A549 (cell line): ENCODE data around the gene ICOS. TPM values are rescaled to one million over a fixed set of nuclear protein-coding genes. Genes with fewer than 3 reads are reported as not detected.

Experiments
- ATAC-seq, 2 experiments: fragments of 200-7000 bp in 1 of 2; fragments of >200 bp in 1 of 2; cut with Nextera tagmentation in 1 of 2; cut with Tn5 transposase in 1 of 2; 3 replicates each; pipeline versions ENCODE4 v1.8.0 to v1.9.1; 2018 to 2020; ENCODE audit warnings: mild to moderate bottlenecking in 1 of 2, moderate library complexity in 1 of 2
- CTCF ChIA-PET: fragments of 300-600 bp; sonication (Branson Sonifier 250); formaldehyde crosslinking; extraction: SDS; loops from one replicate; lab custom pipeline; 2021; ENCODE audit warnings: antibody characterized with exemption, inconsistent platforms; lab: Yijun Ruan, JAX
- POLR2A ChIA-PET: fragments of 350-600 bp; formaldehyde crosslinking; extraction: SDS; loops from one replicate; lab custom pipeline; 2021; ENCODE audit warnings: antibody characterized with exemption, inconsistent platforms; lab: Yijun Ruan, JAX
- DNase-seq, 2 experiments: peaks; one replicate each; pipeline versions ENCODE4 v3.0.0 to v3.0.0-alpha.2; 2011 to 2016; ENCODE audit warnings: low read depth in 1 of 2, low spot score in 1 of 2
- FAIRE-seq: peaks from 2 replicates; lab custom pipeline; 2011; peaks lifted over from hg19 to GRCh38; lab: Jason Lieb, UNC
- H3K27ac ChIP-seq, 2 experiments: fragments of >200 bp; sonication (Bioruptor Twin); formaldehyde crosslinking; 3 replicates each; pipeline ENCODE4 v1.5.1; 2016 to 2017
- H3K4me1 ChIP-seq: fragments of >200 bp; sonication (Bioruptor Twin); formaldehyde crosslinking; 3 replicates; pipeline ENCODE4 v1.6.1; 2016
- H3K4me2 ChIP-seq: fragments of >200 bp; sonication (Bioruptor Twin); formaldehyde crosslinking; 3 replicates; pipeline ENCODE4 v1.6.1; 2016
- H3K4me3 ChIP-seq: fragments of >200 bp; sonication (Bioruptor Twin); formaldehyde crosslinking; 3 replicates; pipeline ENCODE4 v1.5.1; 2016
- H3K9me3 ChIP-seq: fragments of >200 bp; sonication (Bioruptor Twin); formaldehyde crosslinking; 3 replicates; pipeline ENCODE4 v1.6.1; 2016
- ATOH8 ChIP-seq: fragments of 250-450 bp; sonication (Bioruptor Pico); IDR thresholded peaks from 2 replicates; pipeline ENCODE4 v1.5.0; 2020; ENCODE audit warnings: low read depth, mild to moderate bottlenecking, moderate library complexity
- BHLHE40 ChIP-seq: IDR thresholded peaks from 2 replicates; pipeline ENCODE4 v1.6.1; 2012; ENCODE audit warnings: low read depth, low read length, inconsistent platforms
- CEBPB ChIP-seq, 2 experiments: fragments of >200 bp in 1 of 2; sonication (Bioruptor Twin) in 1 of 2; formaldehyde crosslinking in 1 of 2; IDR thresholded peaks; 2 replicates each; pipeline ENCODE4 v1.6.1; 2012 to 2016
- CHD2 ChIP-seq: fragments of 150-350 bp; IDR thresholded peaks from 2 replicates; pipeline ENCODE4 v1.6.1; 2014; ENCODE audit warnings: low read length; ENCODE audit not compliant: partially characterized antibody
- CTCF ChIP-seq: fragments of >200 bp; sonication (Bioruptor Twin); formaldehyde crosslinking; IDR thresholded peaks from 3 replicates; pipeline ENCODE4 v1.5.1; 2016
- E2F6 ChIP-seq: IDR thresholded peaks from 2 replicates; pipeline ENCODE4 v1.6.1; 2012; ENCODE audit warnings: low read depth, borderline replicate concordance
- EHMT2 ChIP-seq: fragments of 200-600 bp; sonication (generic); IDR thresholded peaks from 2 replicates; pipeline ENCODE4 v1.6.1; 2016; ENCODE audit warnings: antibody characterized with exemption, low read depth, mild to moderate bottlenecking, moderate library complexity
- ELK1 ChIP-seq: fragments of 150-350 bp; IDR thresholded peaks from 2 replicates; pipeline ENCODE4 v1.6.1; 2014; ENCODE audit warnings: low read depth, mild to moderate bottlenecking, low read length
- FOSL2 ChIP-seq, 2 experiments: fragments of 450-650 bp in 1 of 2; fragments of >200 bp in 1 of 2; sonication (Bioruptor Twin) in 1 of 2; formaldehyde crosslinking; IDR thresholded peaks; 2 replicates each; pipeline versions ENCODE4 v1.5.0 to v1.6.1; 2016 to 2020; ENCODE audit warnings: mild to moderate bottlenecking in 1 of 2, moderate library complexity in 1 of 2
- FOXS1 ChIP-seq: fragments of 250-450 bp; sonication (Bioruptor Pico); IDR thresholded peaks from 2 replicates; pipeline ENCODE4 v1.5.0; 2020; ENCODE audit warnings: mild to moderate bottlenecking, moderate library complexity
- HES2 ChIP-seq: fragments of >200 bp; sonication (Bioruptor Twin); formaldehyde crosslinking; IDR thresholded peaks from 2 replicates; pipeline ENCODE4 v1.6.1; 2016
- HEYL ChIP-seq: fragments of 250-450 bp; sonication (Bioruptor Pico); IDR thresholded peaks from 2 replicates; pipeline ENCODE4 v1.8.0; 2021; ENCODE audit warnings: mild to moderate bottlenecking, moderate library complexity
- HOXB13 ChIP-seq: fragments of 250-450 bp; sonication (Bioruptor Pico); IDR thresholded peaks from 2 replicates; pipeline ENCODE4 v1.5.0; 2020; ENCODE audit warnings: low read depth, mild to moderate bottlenecking, moderate library complexity
- KDM1A ChIP-seq: fragments of 200-600 bp; sonication (generic); IDR thresholded peaks from 2 replicates; pipeline ENCODE4 v1.6.1; 2016; ENCODE audit warnings: low read depth, mild to moderate bottlenecking
- MAZ ChIP-seq: fragments of 150-350 bp; IDR thresholded peaks from 2 replicates; pipeline ENCODE4 v1.6.1; 2014; ENCODE audit warnings: antibody characterized with exemption, low read depth, low read length, borderline replicate concordance
- NFE2L2 ChIP-seq: fragments of 150-350 bp; conservative IDR thresholded peaks from 2 replicates; pipeline ENCODE4 v1.6.1; 2014; ENCODE audit warnings: low read length
- PBX3 ChIP-seq: IDR thresholded peaks from 2 replicates; pipeline ENCODE4 v1.6.1; 2012
- POLR2A ChIP-seq: IDR thresholded peaks from 2 replicates; pipeline ENCODE4 v1.6.1; 2012; ENCODE audit warnings: mild to moderate bottlenecking, low read length
- POLR2AphosphoS2 ChIP-seq: conservative IDR thresholded peaks from 2 replicates; pipeline ENCODE4 v1.6.1; 2012; ENCODE audit warnings: low read length, improper control_type of control experiment, inconsistent platforms
- RCOR1 ChIP-seq: fragments of 150-350 bp; IDR thresholded peaks from 2 replicates; pipeline ENCODE4 v1.6.1; 2014; ENCODE audit warnings: antibody characterized with exemption, low read length, low read depth
- REST ChIP-seq: fragments of 200-600 bp; sonication (generic); IDR thresholded peaks from 2 replicates; pipeline ENCODE4 v1.6.1; 2016; ENCODE audit warnings: antibody characterized with exemption, mild to moderate bottlenecking, moderate library complexity
- RNF2 ChIP-seq: fragments of 200-600 bp; sonication (generic); IDR thresholded peaks from 2 replicates; pipeline ENCODE4 v1.6.1; 2016; ENCODE audit warnings: low read depth, mild to moderate bottlenecking, antibody characterized with exemption, moderate library complexity, borderline replicate concordance
- TFCP2L1 ChIP-seq: fragments of 250-450 bp; sonication (Bioruptor Pico); IDR thresholded peaks from 2 replicates; pipeline ENCODE4 v1.5.0; 2021; ENCODE audit warnings: mild to moderate bottlenecking
- TP53 ChIP-seq: fragments of 250-450 bp; sonication (Bioruptor Pico); IDR thresholded peaks from 2 replicates; pipeline ENCODE4 v1.5.0; 2021; ENCODE audit warnings: mild to moderate bottlenecking, moderate library complexity
- ZC3H11A ChIP-seq: fragments of 450-650 bp; IDR thresholded peaks from 2 replicates; pipeline ENCODE4 v1.6.1; 2014; ENCODE audit warnings: antibody characterized with exemption, mild to moderate bottlenecking
- ZFP36 ChIP-seq: fragments of 450-650 bp; IDR thresholded peaks from 2 replicates; pipeline ENCODE4 v1.6.1; 2014; ENCODE audit warnings: borderline replicate concordance; ENCODE audit not compliant: partially characterized antibody
- WGBS: methylation state at CpG from one replicate; pipeline ENCODE4 v1.1.6; 2017; ENCODE audit errors: missing lambda C conversion rate; 5-methylcytosine and 5-hydroxymethylcytosine counted together
- polyA plus RNA-seq, 4 experiments: library from polyadenylated mRNA; depleted of rRNA in 3 of 4; stranded (reverse); fragments of >200 nt; fragmentation: RNase III in 1 of 4; extraction: RNeasy Plus Mini Kit Qiagen cat#74134 plus additional on column Dnase treatment in 1 of 4; gene quantifications; 2 replicates in 3 of 4; 3 replicates in 1 of 4; pipeline ENCODE4 v1.2.3, GENCODE V29; 2011 to 2017

Gene ICOS
- polyA plus RNA-seq, 2 of the 4 experiments (the other 2 are of a cell fraction) = not detected

- WGBS = 10% methylated on average over 4 of the region's 4 CpGs
- POLR2A ChIA-PET = no interaction called here
- H3K4me2 ChIP-seq = no peak overlapping the region
- no peak for DNase-seq
- no peaks in the 10 kb centered on the region for H3K4me1 ChIP-seq
- no peak for FAIRE-seq
- no peak overlapping the region for H3K4me3 ChIP-seq
- TF ChIP-seq POLR2AphosphoS2 (no peak), TFCP2L1 (CRISPR knock-in tag) (no peak), ATOH8 (CRISPR knock-in tag) (no peak), MAZ (no peak), RCOR1 (no peak), CTCF (no peak), HEYL (no peak), ZC3H11A (no peak), REST (no peak), TP53 (no peak), KDM1A (no peak), NFE2L2 (no peak), FOXS1 (CRISPR knock-in tag) (no peak), BHLHE40 (no peak), CEBPB (IDR thresholded peaks at IDR 0.05) (no peak), HOXB13 (no peak), E2F6 (no peak), RNF2 (no peak), EHMT2 (no peak)
- TF ChIP-seq, all 56 proteins: peak for 0
- ATAC-seq = no peak
- CTCF ChIA-PET = no interaction called here
- Histone ChIP-seq H3K9me3 (no peaks in the 10 kb centered on the region), H3K27ac (no peak overlapping the region)
These were observed 44.4 kb upstream of the ICOS start for GRCh38 chr2:203892207-203892606.

- Histone ChIP-seq H3K4me2 (no peak overlapping the region), H3K4me1 (no peaks in the 10 kb centered on the region), H3K27ac (no peak overlapping the region), H3K4me3 (no peak overlapping the region), H3K9me3 (no peaks in the 10 kb centered on the region)
- ChIA-PET POLR2A (no interaction called here), CTCF (interaction anchor here (1.1 kb wide), 1 partner anchor 16 kb away, joined by 3 read pairs; no protein-coding TSS in a partner anchor)
- DNase-seq (no peak), FAIRE-seq (no peak), ATAC-seq (no peak)
- no peak for TF ChIP-seq CHD2
- TF ChIP-seq BHLHE40 = no peak
- TF ChIP-seq POLR2A = no peak
- no peak for TF ChIP-seq HOXB13
- no peak for TF ChIP-seq PBX3
- no peak for TF ChIP-seq ELK1
- TF ChIP-seq ZFP36 = no peak
- no peak for TF ChIP-seq POLR2AphosphoS2
- TF ChIP-seq CTCF = no peak
- TF ChIP-seq TFCP2L1 (CRISPR knock-in tag) = no peak
- TF ChIP-seq FOSL2 (IDR thresholded peaks at IDR 0.05) = no peak
- no peak for TF ChIP-seq FOSL2 (CRISPR knock-in tag; IDR thresholded peaks at IDR 0.05)
- no peak for TF ChIP-seq NFE2L2
- no peak for TF ChIP-seq HES2
These were observed 43.2 kb upstream of the ICOS start for GRCh38 chr2:203893401-203893800.
